Activated CD8-positive, alpha-beta memory T cell treated with anti-CD3 and anti-CD28 coated beads for 48 hours (primary cell): ENCODE results near the gene SLC35E1.

Source experiments
- DNase-seq, 3 experiments: peaks; one replicate each; pipeline ENCODE4 v3.0.0-alpha.2; 2020; ENCODE audit warnings: low read depth in 2 of 3, low spot score in 2 of 3

SLC35E1 gene

DNA sequence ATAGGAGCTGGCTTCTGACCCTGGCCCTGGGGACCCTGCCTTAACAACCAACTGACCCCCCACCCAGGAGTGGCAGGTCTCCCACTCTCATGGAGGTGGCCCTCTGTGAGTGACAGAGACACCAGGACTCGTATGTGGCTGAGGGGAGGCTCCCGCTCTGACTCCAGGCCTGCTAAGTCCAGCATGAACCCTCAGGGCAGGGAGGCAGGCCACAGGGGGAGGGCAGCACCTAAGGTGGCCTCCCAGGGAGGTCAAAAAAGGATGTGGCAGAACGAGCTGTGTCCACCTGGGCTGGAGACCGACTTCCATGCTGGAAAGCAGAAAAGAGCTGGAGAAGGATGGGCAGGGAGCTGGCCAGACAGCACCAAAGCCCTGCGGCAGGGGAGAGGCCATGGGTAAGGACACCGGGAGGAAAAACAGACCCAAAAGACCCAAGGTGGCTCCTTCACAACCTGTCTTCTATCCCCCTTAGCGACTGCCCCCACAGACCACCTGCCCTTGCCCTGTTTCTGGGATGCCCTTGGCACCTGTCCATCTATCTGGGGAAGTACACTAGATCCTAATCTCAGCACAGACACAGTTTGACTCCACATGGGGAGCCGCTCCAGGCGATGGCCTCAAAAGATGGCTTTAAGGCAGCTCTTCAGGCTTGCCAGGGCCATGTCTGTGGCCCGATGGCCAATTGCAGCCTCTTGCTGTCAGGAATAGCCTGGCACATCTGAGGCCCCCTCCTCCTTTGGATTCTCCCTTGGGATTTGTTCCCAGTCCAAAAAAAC, 10.5 kb upstream of the SLC35E1 start:
- no peak for DNase-seq

DNA sequence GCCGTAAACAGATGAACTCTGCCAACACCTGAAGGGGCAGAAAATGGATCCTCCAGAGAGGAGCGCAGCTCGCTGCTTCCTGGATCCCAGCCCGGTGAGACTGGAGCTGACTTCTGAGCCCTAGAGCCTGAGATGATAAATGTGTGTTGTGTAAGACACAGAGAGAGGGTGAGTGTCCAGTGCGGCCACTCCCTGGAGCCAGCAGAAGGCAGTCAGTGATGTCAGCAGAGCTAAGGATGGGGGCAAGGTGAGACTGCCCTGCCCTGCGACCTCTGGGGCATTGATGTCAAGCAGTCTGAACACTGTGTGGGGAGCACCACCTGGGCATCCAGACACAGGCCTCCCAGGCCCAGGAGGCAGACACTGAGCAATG, 9.7 kb upstream of the SLC35E1 start:
- DNase-seq: no peak

DNA sequence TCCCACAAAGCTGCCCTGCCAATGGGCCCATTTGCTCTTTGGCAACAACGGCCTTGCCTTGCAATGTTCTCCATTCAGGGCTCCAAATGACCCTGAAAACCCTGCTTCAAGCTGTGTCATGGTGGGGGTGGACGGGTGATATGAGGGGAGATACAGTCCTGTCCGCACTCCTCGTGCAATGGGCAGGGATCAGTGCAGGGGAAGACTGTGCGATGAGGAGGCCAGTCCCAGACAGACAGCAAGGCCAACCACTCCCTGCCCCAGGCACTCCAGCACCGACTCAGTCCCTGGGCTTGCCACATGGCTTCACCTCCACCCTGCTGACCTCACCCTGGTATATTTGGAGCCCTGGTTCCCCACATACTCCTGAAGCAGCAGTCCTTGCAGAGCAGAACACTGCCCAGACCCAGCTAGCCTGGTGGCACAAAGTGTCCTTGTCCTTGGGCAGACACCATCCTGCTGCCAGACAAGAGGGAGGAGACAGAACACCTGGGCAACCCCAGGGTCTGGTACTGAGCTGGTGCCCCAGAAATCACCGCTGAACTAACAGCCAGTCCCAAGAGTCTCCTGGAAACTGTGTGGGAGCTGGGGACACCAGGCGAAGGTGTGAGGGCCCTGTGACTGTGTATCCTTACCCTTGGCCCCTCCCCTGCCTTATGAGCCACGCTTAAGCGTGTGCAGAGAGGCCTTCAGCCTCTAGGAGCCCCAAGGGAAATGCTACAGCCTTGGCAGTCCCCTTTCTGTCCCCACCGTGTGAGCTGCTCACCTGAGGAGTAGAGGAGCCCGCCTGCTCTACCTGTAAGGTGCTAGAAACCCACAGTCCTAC, 9.1 kb upstream of the SLC35E1 start:
- no peak for DNase-seq

DNA sequence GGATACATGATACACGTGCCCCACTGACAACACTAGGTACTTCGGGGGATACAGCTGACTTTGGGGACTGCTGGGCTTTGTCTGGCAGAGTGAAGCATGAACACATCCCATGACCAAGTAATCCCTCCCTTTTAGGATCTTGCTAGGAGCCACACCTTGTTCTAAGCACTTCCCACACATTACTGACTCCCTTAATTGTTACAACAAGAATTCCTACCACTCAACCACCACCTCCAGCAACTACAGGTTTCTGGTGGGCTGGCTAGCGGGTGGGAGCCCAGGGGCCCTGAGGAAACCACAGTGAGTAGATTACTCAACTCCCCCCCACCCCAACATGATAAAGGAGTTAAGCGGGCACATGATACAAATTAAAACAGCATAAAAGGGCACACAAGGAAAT, 7.2 kb upstream of the SLC35E1 start:
- no peak for DNase-seq

DNA sequence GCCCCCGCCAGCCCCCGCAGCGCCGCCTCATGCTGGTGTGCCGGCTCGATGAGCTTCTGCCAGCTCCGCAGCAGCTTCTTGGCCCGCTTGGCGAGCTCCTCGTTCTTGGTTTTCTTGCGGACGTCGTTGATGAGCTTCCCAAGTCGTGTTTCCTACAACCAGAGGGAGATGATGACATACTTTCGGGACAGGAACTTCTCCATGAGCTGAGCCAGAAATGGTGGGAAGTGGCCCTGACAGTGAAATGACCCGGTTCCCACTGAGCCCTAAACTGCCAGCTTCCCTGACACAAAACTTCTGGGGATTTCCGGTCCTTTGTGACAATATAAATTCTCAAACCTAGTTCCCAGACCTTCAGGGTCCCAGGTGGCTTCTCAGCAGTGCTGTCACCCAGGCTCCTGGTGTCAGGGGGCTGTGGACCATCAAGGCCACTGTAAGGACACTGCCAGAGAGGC, 5.3 kb upstream of the SLC35E1 start:
- DNase-seq: no peak

DNA sequence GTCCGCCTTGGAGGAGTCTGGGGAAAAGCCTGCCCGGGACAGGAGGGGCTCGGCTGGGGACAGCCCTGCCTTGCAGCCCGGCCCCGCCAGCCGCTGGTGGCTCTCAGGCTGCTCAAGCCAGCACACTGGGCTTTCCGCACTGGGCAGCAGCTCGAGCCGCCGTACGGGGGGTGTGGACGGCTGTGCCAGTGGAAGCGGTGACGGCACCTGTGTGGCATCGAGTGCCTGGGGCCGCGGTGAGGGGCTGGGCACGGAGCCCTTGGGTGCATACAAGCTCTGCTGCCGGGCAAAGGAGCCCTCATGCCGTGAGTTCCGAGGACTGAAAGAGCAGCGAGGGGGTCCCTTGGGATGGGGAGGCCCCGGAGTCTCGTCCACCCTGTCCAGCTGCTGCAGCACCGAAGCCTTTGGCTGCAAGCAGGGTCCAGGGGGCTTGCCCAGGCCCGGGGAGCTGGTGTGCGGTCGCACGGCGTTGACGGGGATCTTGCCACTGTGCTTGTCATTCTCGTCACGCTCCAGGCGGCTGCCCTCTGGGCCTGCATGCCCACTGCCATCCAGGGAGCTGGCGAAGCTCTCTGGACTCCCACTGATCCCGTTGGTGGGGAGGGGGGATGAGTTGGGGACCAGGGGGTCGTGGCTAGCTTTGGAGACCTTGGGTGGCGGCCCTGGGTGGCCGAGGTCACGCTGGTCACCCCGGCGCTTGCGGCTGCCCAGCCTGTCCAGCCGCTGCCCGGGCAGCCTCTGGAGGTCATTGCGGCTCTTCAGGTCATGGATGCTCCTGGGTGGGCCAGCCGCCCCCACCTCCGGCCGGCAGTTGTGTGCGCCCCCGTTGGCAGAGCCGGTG, 4.7 kb upstream of the SLC35E1 start:
- DNase-seq: no peak

DNA sequence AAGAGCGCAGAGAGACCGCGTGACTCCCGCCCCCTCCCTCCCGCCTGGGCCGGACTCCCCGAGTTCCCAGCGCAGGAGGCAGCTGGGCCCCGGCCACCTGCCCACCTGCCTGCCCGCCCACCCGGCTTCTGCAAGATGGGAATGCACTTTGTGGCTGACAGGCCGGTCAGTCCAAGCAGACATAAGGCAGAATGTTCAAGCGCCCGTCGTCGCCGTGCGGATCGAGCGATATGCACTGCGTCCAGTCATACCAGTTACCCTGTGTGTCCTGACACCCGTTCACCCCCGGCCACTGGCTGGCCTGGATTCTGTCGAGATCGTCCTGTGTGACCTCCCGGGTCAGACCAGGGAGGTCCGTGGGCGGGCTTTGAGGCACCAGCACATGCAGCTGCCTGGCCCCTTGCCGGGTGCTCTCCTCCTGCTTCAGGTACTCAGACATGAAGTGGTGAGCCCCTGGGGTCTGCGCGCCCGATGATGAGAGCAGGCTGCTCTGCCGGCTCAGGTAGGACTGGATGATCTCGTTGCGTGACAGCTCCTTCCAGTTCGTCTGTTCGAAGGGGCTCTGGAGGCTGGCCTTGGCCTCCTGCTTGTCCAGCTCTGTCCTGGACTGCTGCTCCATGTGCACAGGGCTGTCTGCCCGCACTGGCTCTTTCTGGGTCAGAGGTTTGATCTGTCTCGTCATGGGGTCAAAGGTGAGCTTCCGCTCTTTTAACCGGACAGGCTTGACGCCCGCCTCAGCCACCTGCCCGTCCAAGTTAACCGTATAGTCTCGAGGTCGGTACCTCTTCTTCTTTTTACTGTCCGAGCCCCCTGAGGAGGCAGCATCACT, 3.9 kb upstream of the SLC35E1 start:
- no peak for DNase-seq

DNA sequence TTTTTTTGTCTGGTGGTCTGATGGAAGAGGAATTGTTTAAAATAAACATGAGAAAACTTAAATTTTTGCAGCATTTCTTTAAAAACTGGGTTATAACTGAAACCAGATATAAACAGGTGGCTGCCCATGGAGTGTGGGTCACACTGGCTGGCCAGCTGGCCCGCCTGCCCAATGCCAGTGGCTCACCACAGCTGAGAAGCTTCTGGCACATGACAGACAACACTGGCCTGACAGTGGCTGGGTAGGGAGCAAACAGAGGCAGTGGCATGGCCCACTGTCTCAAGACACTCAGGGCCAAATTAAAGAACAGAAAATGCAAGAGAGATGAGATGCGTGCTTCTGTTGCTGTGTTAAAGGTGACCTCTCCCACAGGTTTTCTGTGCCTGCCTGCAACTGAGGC, 3.1 kb upstream of the SLC35E1 start:
- DNase-seq: no peak

DNA sequence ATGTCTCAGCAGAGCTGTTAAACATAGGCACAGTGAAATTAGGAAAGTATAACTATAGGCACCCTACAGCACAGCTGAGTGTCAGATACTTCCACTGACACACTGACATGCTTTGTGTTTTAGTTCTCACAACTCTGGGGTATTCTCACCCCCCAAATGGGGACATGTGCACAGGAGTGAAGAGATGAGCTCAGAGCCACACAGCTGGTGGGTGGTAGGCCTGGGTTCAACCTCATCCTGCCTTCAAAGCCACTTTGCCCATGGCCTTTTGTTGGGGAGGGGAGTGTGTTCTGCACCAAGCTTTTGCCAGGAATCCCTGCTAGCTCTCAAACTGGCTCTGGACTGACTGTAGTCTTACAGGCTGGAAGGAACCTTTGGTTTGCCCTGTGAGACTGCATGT, 1.7 kb upstream of the SLC35E1 start:
- no peak for DNase-seq

DNA sequence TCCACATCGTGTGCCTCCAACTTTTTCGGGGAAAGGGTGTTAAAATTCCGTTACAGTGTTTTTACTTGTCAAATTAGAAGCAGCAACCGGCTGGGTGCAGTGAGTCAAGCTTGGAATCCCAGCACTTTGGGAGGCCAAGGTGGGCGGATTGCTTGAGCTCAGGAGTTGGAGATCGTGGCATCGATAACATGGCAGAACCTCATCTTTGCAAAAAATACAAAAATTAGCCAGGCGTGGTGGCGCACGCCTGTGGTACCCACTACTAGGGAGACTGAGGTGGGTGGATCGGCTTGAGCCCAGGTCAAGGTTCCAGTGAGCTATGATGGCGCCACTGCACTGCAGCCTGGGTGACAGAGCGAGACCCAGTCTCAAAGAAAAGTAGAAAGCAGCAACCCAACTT, 1.1 kb upstream of the SLC35E1 start:
- DNase-seq: no peak

DNA sequence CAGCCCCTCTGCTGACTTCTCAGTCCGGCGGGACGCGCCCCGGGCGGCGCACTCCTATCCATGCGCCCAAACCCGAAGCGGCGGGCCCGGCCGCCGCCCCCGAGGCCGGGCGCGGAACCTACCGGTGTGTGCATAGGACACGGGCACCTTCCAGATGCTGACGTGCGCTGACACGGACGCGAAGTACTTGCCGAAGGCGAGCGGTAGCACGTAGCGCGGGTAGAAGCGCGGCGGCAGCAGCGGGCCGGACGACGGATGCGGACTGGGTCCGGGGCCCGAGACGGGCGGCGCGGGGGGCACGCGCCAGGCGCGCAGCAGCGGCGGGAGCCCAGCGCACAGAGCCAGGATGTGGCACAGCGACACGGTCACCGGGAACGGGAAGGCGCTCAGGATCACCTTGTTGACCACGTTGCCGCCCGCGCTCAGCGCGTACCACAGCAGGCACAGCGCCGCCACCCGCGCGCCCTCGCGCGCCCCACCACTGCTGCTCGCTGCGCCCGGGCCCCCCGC, 338 bp downstream of the SLC35E1 start:
- DNase-seq: no peak

DNA sequence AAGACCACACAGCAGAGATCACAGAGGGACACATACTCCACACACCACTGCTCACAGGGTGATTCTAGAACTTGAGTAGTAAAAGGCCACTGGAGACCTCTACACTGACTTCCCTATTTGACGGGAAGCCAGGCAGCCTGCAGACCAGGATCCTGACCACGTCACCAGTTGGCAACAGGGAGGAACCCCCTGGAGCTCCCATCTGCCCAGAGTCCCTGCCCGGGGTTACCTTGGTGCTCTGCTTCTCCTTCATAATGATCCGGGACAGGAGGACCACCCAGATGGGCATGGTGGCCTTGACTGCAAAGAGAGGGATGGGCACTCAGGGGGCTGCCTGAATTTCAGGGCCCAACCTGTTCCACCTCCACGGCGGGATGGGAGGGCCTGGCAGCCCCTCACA, 932 bp downstream of the SLC35E1 start:
- DNase-seq: no peak

DNA sequence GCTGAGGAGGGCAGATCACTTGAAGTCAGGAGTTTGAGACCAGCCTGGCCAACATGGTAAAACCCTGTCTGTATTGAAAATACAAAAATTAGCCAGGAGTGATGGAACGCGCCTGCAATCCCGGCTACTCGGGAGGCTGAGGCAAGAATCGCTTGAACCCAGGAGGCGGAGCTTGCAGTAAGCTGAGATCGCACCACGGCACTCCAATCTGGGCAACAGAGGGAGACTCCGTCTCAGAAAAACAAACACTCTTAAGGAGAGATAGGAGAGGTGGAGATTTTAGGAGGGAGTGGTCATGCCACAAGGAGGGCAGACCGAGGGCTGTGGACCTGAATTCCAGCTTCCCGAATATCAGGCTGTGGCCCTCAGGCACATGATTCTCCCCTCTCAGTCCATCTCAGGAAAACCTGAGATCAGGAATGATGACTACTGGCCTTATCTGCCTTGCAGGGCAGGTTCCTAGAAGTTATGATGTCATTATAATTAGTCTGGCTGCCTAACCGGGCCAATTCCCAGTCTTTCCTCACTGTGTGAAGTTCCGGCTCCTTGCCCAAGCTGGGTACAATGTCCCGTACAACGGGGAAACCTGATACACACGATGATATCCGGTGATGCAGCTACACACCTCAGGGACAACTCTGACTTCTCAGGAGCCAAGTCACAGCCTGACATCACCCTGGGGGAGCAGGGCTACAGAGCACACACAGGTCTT, 2.5 kb downstream of the SLC35E1 start:
- no peak for DNase-seq

DNA sequence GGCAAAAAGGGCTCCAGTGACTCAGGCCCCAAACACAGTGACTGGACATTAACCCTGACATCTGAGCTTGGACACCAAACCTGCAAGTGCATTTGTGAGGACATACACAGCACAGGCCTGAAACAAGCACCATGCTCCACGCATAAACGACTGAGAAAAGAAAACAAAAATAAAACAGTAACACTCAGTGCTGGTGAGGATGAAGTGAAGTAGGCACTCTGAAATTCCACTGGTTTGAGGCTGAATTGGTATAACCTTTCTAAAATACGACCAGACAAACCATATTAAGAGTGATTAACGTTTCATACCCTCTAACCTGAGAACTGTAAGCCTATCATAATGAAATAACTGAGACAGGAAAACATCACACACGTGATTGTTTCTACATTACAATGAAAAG, 5.5 kb downstream of the SLC35E1 start:
- no peak for DNase-seq

DNA sequence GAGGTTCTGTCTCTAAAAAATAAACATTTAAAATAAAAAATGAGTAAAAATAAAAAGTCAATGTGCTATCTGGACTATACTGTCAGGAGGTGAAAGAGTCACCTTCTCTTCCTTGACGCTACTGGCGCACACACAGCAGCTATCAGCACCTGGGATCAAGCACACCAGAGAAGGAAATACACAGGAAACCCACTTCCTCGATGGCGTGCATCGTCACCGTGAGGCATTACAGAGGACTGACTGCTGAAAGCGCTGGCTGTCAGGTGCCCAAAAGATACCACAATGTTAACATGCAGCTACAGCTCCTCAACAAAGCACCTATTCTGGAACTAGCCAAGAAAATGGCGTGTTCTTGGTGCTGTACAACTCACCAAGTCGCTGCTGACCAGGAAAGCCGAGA, 6.1 kb downstream of the SLC35E1 start:
- DNase-seq: no peak

DNA sequence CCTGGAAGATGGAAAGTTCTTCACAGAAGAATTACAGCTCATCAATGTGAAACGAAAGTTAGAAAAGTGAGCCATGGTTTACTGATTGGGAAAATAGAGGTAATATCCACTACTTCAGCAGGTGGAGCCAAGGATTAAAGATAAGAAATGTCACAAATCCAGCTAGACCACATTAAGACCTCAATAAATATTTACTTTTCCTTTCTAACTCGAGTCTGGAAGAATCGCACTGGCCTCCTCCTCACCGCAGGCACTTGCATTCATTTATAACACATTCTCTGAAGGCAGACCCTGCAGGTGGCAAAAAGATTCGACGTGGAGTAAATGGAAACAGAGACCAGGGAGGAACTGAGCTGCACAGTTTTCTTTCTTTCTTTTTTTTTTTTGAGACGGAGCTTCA, 7.4 kb downstream of the SLC35E1 start:
- no peak for DNase-seq

DNA sequence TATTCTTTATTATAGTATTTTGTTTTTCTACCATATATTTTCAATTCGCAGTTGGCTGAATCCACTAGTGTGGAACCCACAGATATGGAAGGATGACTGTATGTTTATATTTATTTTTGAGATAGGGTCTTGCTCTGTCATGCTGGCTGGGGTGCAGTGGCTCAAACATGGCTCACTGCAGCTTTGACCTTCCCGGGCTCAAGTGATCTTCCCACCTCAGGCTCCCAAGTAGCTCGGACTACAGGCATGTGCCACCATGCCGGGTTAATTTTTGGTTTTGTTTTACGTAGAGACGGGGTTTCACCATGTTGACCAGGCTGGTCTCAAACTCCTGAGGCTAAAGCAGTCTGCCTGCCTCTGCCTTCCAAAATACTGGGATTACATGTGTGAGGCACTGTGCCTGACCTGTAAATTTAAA, 9.6 kb downstream of the SLC35E1 start:
- no peak for DNase-seq

DNA sequence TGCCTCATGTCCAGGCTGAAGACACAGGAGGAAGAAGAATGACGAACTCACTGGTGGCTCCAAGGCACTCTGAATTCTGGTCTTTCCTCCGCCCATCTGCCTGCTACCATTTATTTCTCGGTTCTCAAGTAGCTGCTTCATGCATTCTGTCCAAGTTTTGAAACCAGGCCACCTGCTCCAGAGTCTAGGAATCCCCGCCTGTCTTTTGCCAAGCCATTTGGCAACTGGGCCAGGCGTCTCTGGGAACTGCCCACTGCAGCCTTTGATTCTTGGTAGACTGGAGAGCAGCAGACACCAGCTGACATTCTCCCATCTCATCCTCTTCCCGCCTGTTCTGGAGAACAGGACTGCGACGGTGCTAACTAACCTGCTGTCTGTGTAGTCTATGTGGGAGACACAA, 10.8 kb downstream of the SLC35E1 start:
- no peak for DNase-seq

DNA sequence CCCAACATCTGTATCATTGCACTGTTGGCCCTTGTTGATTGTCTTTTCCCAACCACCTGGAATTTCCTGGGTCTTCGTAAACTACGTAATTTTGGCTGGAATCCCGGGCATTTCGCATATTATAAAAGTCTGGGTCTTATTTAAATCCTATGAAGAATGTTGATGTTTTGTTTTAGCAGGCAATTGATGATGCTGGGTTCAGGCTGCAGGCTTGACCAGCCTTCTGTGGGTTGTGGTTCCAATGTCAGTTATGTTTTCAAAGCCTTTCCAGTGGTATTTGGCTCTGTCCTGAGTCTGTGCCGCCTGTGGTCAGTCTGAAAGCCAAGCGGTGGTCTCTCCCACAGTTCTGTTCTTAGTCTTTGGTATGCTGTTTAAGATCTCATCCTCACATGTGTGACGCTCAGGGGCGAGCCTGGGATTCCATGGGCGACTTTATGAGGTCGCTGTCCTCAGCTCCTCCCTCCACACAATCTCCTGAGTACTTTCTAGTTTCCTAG, 12.4 kb downstream of the SLC35E1 start:
- no peak for DNase-seq

DNA sequence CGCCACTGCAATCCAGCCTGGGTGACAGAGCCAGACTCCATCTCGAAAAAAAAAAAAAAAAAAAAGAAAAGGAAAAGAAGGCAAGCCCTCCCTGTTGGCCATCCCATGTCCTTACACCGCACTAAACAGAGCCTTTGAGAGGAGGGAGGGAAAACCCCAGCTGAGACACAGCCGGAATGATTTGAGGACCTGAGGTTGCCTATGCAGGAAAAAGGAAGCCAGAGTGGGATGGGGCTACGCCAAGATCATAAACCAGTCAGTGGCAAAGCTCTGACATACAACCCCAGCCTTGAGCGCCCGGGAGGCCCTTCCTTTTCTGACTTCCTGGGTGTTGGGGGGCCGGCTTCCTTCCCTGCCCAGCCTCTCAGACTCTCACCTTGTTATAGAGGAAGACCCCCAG, 17.4 kb downstream of the SLC35E1 start:
- no peak for DNase-seq
